ENCODE results near the gene MBD6.
A peak's percentile ranks its signal among the peaks of the same experiment; 100 is the strongest.
"Not testable (repeated sequence)": the region's sequence is repeated elsewhere in the genome, so short reads cannot be mapped to it uniquely, and the experiment has no call there.

MBD6 gene

GRCh38 chr12:57549909-57550640 lies 27.5 kb downstream of the MBD6 start, which contains the start of gene KIF5A:
Gene KIF5A (plus strand): TSS chr12:57550044. CDS start chr12:57550272, 228 bp downstream.
- DNase-seq, result peak; percentile 14 to 32 (median 27)

- no peak for DNase-seq
Measured at GRCh38 chr12:57550641-57551549, 28.3 kb downstream of the MBD6 start.

- DNase-seq, result no peak
Measured at GRCh38 chr12:57551637-57552305, 29.1 kb downstream of the MBD6 start.

- DNase-seq, result no peak
Measured at GRCh38 chr12:57552306-57552651, 29.7 kb downstream of the MBD6 start.

GRCh38 chr12:57552835-57553313 lies 30.2 kb downstream of the MBD6 start:
- no peak for DNase-seq

- DNase-seq, result no peak
Measured at GRCh38 chr12:57553343-57554202, 30.9 kb downstream of the MBD6 start.

GRCh38 chr12:57554453-57554852 lies 31.8 kb downstream of the MBD6 start:
- DNase-seq, result no peak

- no peak for DNase-seq
Measured at GRCh38 chr12:57554897-57555296, 32.3 kb downstream of the MBD6 start.

- no peak for DNase-seq
Measured at GRCh38 chr12:57558864-57559263, 36.2 kb downstream of the MBD6 start.

GRCh38 chr12:57560516-57560915 lies 37.9 kb downstream of the MBD6 start:
- DNase-seq, result no peak

- not testable (repeated sequence) for DNase-seq
Measured at GRCh38 chr12:57561117-57561516, 38.5 kb downstream of the MBD6 start.

GRCh38 chr12:57563358-57563757 lies 40.7 kb downstream of the MBD6 start:
- no peak for DNase-seq

GRCh38 chr12:57564178-57564740 lies 41.6 kb downstream of the MBD6 start:
- DNase-seq, result no peak

GRCh38 chr12:57568838-57569237 lies 46.2 kb downstream of the MBD6 start:
- DNase-seq, result no peak

GRCh38 chr12:57569858-57570257 lies 47.2 kb downstream of the MBD6 start:
- no peak for DNase-seq

- not testable (repeated sequence) for DNase-seq
Measured at GRCh38 chr12:57570438-57570837, 47.8 kb downstream of the MBD6 start.

- no peak for DNase-seq
Measured at GRCh38 chr12:57571926-57572762, 49.5 kb downstream of the MBD6 start.

- no peak for DNase-seq
Measured at GRCh38 chr12:57574795-57575194, 52.2 kb downstream of the MBD6 start.

GRCh38 chr12:57575771-57576612 lies 53.4 kb downstream of the MBD6 start:
- DNase-seq, result no peak

GRCh38 chr12:57576613-57577160 lies 54.1 kb downstream of the MBD6 start:
- DNase-seq, result no peak
